Endodermal cell (in vitro differentiated cells): Measurements from ENCODE around the gene DENND1A. TPM values are rescaled to one million over a fixed set of nuclear protein-coding genes. Genes with fewer than 3 reads are reported as not detected.

Source experiments
- DNase-seq: peaks from one replicate; pipeline ENCODE4 v3.0.0-alpha.2; 2017
- H3K27ac ChIP-seq: 2 replicates; pipeline ENCODE4 v1.5.1; 2013; ENCODE audit warnings: mild to moderate bottlenecking, low read depth, low read length, moderate library complexity
- H3K27me3 ChIP-seq: 2 replicates; pipeline ENCODE4 v1.6.1; 2013; ENCODE audit warnings: mild to moderate bottlenecking, low read length, moderate library complexity; ENCODE audit not compliant: insufficient read depth, control insufficient read depth, poor library complexity, severe bottlenecking
- H3K36me3 ChIP-seq: 2 replicates; pipeline ENCODE4 v1.7.0; 2013; ENCODE audit warnings: mild to moderate bottlenecking, low read length, moderate library complexity; ENCODE audit not compliant: control insufficient read depth, insufficient read depth
- H3K4me1 ChIP-seq: one replicate; pipeline ENCODE4 v1.7.0; 2013; ENCODE audit warnings: low read length; ENCODE audit not compliant: control insufficient read depth, insufficient read depth
- H3K4me3 ChIP-seq: 2 replicates; pipeline ENCODE4 v1.5.1; 2013; ENCODE audit warnings: mild to moderate bottlenecking, low read length, moderate library complexity
- H3K9ac ChIP-seq: 2 replicates; pipeline ENCODE4 v1.6.1; 2013; ENCODE audit warnings: mild to moderate bottlenecking, low read length, moderate library complexity; ENCODE audit not compliant: poor library complexity, severe bottlenecking; ENCODE audit errors: extremely low read depth
- H3K9me3 ChIP-seq: 2 replicates; pipeline ENCODE4 v1.6.1; 2013; ENCODE audit warnings: mild to moderate bottlenecking, low read length, moderate library complexity; ENCODE audit not compliant: control insufficient read depth
- H3K27ac Mint-ChIP-seq: 2 replicates; pipeline ENCODE4 v1.8.0; 2020; ENCODE audit warnings: mixed read lengths
- H3K27me3 Mint-ChIP-seq: 2 replicates; pipeline ENCODE4 v1.8.0; 2021; ENCODE audit warnings: mild to moderate bottlenecking, mixed read lengths; ENCODE audit not compliant: insufficient read depth
- H3K36me3 Mint-ChIP-seq: 2 replicates; pipeline ENCODE4 v1.8.0; 2020; ENCODE audit warnings: low read depth, mixed read lengths
- H3K4me1 Mint-ChIP-seq: 2 replicates; pipeline ENCODE4 v1.8.0; 2020; ENCODE audit warnings: mixed read lengths
- H3K4me3 Mint-ChIP-seq: 2 replicates; pipeline ENCODE4 v1.8.0; 2020; ENCODE audit warnings: mild to moderate bottlenecking, moderate library complexity, mixed read lengths
- H3K9me3 Mint-ChIP-seq: 2 replicates; pipeline ENCODE4 v1.8.0; 2020; ENCODE audit warnings: mild to moderate bottlenecking, mixed read lengths
- CTCF ChIP-seq: fragments of 200-600 bp; sonication (generic); conservative IDR thresholded peaks from 2 replicates; pipeline ENCODE4 v1.5.0; 2021; ENCODE audit warnings: antibody characterized with exemption, mild to moderate bottlenecking
- WGBS, 2 experiments: methylation state at CpG; one replicate each; pipeline versions ENCODE4 v1.1.5 to v1.1.7; 2013; ENCODE audit warnings: missing lambda C conversion rate in 2 of 2, mixed read lengths in 1 of 2; ENCODE audit not compliant: insufficient coverage in 1 of 2, insufficient read length in 1 of 2; 5-methylcytosine and 5-hydroxymethylcytosine counted together
- total RNA-seq, 2 donors: library from RNA; stranded (reverse); fragmentation: NEBNext Ultra II Directional in 1 of 2; extraction: Animal tissue kit (Norgen Biotek cat#: 25700) in 1 of 2; gene quantifications; 2 replicates in 1 of 2; 3 replicates in 1 of 2; pipeline ENCODE4 v1.2.1, GENCODE V29; 2021

DENND1A gene
- total RNA-seq, 2 donors from 2014 or later = 29.5 to 38.4 TPM

DNA sequence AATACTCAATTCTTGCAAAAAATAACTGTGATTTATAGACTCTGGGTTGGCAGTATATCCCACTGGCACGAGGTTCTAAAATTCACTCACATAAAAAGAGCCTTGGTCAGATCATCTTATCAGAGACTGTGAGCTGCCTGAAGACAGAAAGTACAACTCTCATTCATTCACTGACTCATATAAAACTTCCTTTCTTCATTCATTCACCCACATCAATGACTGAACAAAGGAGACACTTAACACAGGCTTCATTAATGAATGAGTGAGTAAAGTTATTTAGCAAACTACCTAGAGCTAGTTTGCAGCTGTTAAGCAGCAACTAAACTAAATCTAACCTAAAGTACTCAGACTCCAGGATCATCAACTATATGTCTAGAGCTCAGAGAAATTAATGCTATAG lies 214.7 kb downstream of the DENND1A start:
- WGBS, 2 experiments = 92 to 95% methylated on average over 1 of the region's 1 CpG
- Mint-ChIP-seq H3K27me3 (no peaks in the 10 kb centered on the region), H3K4me3 (no peak overlapping the region), H3K36me3 (peaks cover 6% of the 10 kb centered on the region), H3K27ac (no peak overlapping the region), H3K9me3 (peaks cover 12% of the 10 kb centered on the region), H3K4me1 (peaks cover 5% of the 10 kb centered on the region)
- Histone ChIP-seq H3K9ac (no peak overlapping the region), H3K4me3 (no peak overlapping the region), H3K27me3 (no peaks in the 10 kb centered on the region), H3K4me1 (no peaks in the 10 kb centered on the region), H3K36me3 (no peaks in the 10 kb centered on the region), H3K9me3 (peaks cover 15% of the 10 kb centered on the region), H3K27ac (no peak overlapping the region)
- no peak for TF ChIP-seq CTCF
- no peak for DNase-seq

- H3K36me3 ChIP-seq = no peaks in the 10 kb centered on the region
Measured at GRCh38 chr9:123713282-123713681, 216.6 kb downstream of the DENND1A start.

DNA sequence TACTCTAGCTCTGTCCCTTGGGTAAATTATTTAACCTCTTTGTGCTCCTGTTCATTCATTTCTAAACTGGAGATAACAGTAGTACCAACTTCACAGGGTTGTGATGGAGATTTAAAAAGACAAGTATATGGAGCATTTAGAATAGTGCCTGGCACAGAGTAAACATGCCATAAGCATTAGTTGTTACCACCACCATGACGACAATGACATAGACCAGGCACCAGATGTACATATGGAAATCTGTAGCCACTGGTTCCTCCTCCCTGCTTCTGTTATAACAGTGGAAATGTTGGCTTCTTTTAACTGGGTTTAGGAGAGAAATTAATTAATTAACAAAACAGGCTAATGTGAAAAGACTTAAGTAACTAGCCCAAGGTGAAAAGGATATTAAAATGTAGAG lies 217.5 kb downstream of the DENND1A start:
- H3K4me3 ChIP-seq = no peak overlapping the region
- DNase-seq = no peak
- Mint-ChIP-seq H3K9me3 (no peaks in the 10 kb centered on the region), H3K27ac (no peak overlapping the region), H3K36me3 (no peaks in the 10 kb centered on the region), H3K4me3 (no peak overlapping the region), H3K27me3 (no peaks in the 10 kb centered on the region), H3K4me1 (peaks cover 11% of the 10 kb centered on the region)
- WGBS, 2 experiments = 95 to 100% methylated on average over 1 of the region's 1 CpG
- H3K9ac ChIP-seq = no peak overlapping the region
- no peak for TF ChIP-seq CTCF
- no peaks in the 10 kb centered on the region for H3K9me3 ChIP-seq
- H3K4me1 ChIP-seq = no peaks in the 10 kb centered on the region
- H3K27ac ChIP-seq = no peak overlapping the region
- H3K27me3 ChIP-seq = no peaks in the 10 kb centered on the region
- H3K36me3 ChIP-seq = no peaks in the 10 kb centered on the region

More at GRCh38 chr9:123713282-123713681, 216.6 kb downstream of the DENND1A start:
- no peaks in the 10 kb centered on the region for H3K27me3 Mint-ChIP-seq
- H3K4me1 Mint-ChIP-seq = peaks cover 11% of the 10 kb centered on the region
- H3K4me3 Mint-ChIP-seq = no peak overlapping the region
- no peaks in the 10 kb centered on the region for H3K4me1 ChIP-seq
- H3K9me3 ChIP-seq = no peaks in the 10 kb centered on the region
- H3K27me3 ChIP-seq = no peaks in the 10 kb centered on the region
- H3K9ac ChIP-seq = no peak overlapping the region
- no peak for TF ChIP-seq CTCF
- H3K36me3 Mint-ChIP-seq = no peaks in the 10 kb centered on the region
- WGBS, 2 experiments = 88 to 100% methylated on average over 1 to 2 of the region's 2 CpGs
- no peak overlapping the region for H3K4me3 ChIP-seq
- no peak overlapping the region for H3K27ac Mint-ChIP-seq
- H3K9me3 Mint-ChIP-seq = no peaks in the 10 kb centered on the region
- no peak overlapping the region for H3K27ac ChIP-seq
- DNase-seq = no peak
